ACC112 (cell line): Measurements from ENCODE around the gene PRRC2B.

ENCODE experiments used
- H2AFZ ChIP-seq: fragments of 200-600 bp; sonication (generic); one replicate; pipeline ENCODE4 v1.6.0; 2017; ENCODE audit warnings: antibody characterized with exemption, low read length; ENCODE audit not compliant: unreplicated experiment
- H3K27ac ChIP-seq: fragments of 200-600 bp; sonication (generic); 2 replicates; pipeline ENCODE4 v1.5.1; 2014; ENCODE audit warnings: low read depth, mild to moderate bottlenecking, antibody characterized with exemption, low read length, moderate library complexity
- H3K27me3 ChIP-seq: fragments of 200-600 bp; sonication (generic); 2 replicates; pipeline ENCODE4 v1.6.1; 2014; ENCODE audit warnings: mild to moderate bottlenecking, antibody characterized with exemption, low read length, moderate library complexity, mixed read lengths; ENCODE audit not compliant: insufficient read depth
- H3K36me3 ChIP-seq: fragments of 200-600 bp; sonication (generic); 2 replicates; pipeline ENCODE4 v1.6.1; 2016; ENCODE audit warnings: mild to moderate bottlenecking, antibody characterized with exemption, low read length, moderate library complexity, mixed read lengths; ENCODE audit not compliant: insufficient read depth
- H3K4me1 ChIP-seq: fragments of 200-600 bp; sonication (generic); one replicate; pipeline ENCODE4 v1.6.1; 2016; ENCODE audit warnings: low read length, mixed read lengths; ENCODE audit not compliant: insufficient read depth, unreplicated experiment, control insufficient read depth
- H3K4me3 ChIP-seq: fragments of 200-600 bp; sonication (generic); 2 replicates; pipeline ENCODE4 v1.5.1; 2014; ENCODE audit warnings: mild to moderate bottlenecking, low read depth, low read length
- H3K79me2 ChIP-seq: fragments of 200-600 bp; sonication (generic); one replicate; pipeline ENCODE4 v1.6.0; 2016; ENCODE audit warnings: low read length; ENCODE audit not compliant: control insufficient read depth, unreplicated experiment, insufficient read depth

Gene PRRC2B

GRCh38 chr9:131516930-131517329 lies 123.0 kb downstream of the PRRC2B start:
- no peak overlapping the region for H2AFZ ChIP-seq
- H3K79me2 ChIP-seq: no peaks in the 10 kb centered on the region
- peaks cover 19% of the 10 kb centered on the region; the same call in 1 of the 2 replicates for H3K36me3 ChIP-seq
- H3K4me3 ChIP-seq: no peak overlapping the region
- H3K27ac ChIP-seq: no peak overlapping the region
- H3K4me1 ChIP-seq: no peaks in the 10 kb centered on the region
- H3K27me3 ChIP-seq: no peaks in the 10 kb centered on the region

GRCh38 chr9:131517761-131518190 lies 123.9 kb downstream of the PRRC2B start:
- no peak overlapping the region for H2AFZ ChIP-seq
- H3K36me3 ChIP-seq: peaks cover 19% of the 10 kb centered on the region; the same call in 1 of the 2 replicates
- H3K4me1 ChIP-seq: no peaks in the 10 kb centered on the region
- no peaks in the 10 kb centered on the region for H3K79me2 ChIP-seq
- no peaks in the 10 kb centered on the region for H3K27me3 ChIP-seq
- no peak overlapping the region for H3K4me3 ChIP-seq
- no peak overlapping the region for H3K27ac ChIP-seq

GRCh38 chr9:131518553-131518952 lies 124.7 kb downstream of the PRRC2B start:
- Histone ChIP-seq H3K79me2 (no peaks in the 10 kb centered on the region), H3K4me1 (no peaks in the 10 kb centered on the region), H3K27me3 (no peaks in the 10 kb centered on the region), H3K4me3 (no peak overlapping the region), H3K27ac (no peak overlapping the region), H2AFZ (no peak overlapping the region), H3K36me3 (peaks cover 19% of the 10 kb centered on the region; the same call in 1 of the 2 replicates)

GRCh38 chr9:131520503-131520902 lies 126.6 kb downstream of the PRRC2B start:
- no peaks in the 10 kb centered on the region for H3K79me2 ChIP-seq
- H3K4me1 ChIP-seq: no peaks in the 10 kb centered on the region
- no peak overlapping the region for H2AFZ ChIP-seq
- no peak overlapping the region for H3K27ac ChIP-seq
- peaks cover 17% of the 10 kb centered on the region; the same call in 1 of the 2 replicates for H3K36me3 ChIP-seq
- H3K27me3 ChIP-seq: no peaks in the 10 kb centered on the region
- no peak overlapping the region for H3K4me3 ChIP-seq

GRCh38 chr9:131521203-131521602 lies 127.3 kb downstream of the PRRC2B start:
- Histone ChIP-seq H2AFZ (no peak overlapping the region), H3K4me1 (no peaks in the 10 kb centered on the region), H3K4me3 (no peak overlapping the region), H3K36me3 (peaks cover 16% of the 10 kb centered on the region; the same call in 1 of the 2 replicates), H3K27ac (no peak overlapping the region), H3K27me3 (no peaks in the 10 kb centered on the region), H3K79me2 (no peaks in the 10 kb centered on the region)

- Histone ChIP-seq H3K79me2 (no peaks in the 10 kb centered on the region), H2AFZ (no peak overlapping the region), H3K4me1 (no peaks in the 10 kb centered on the region), H3K27me3 (no peaks in the 10 kb centered on the region), H3K36me3 (peaks cover 12% of the 10 kb centered on the region; the same call in 1 of the 2 replicates), H3K4me3 (no peak overlapping the region), H3K27ac (no peak overlapping the region)
Observed at GRCh38 chr9:131521822-131522221, 127.9 kb downstream of the PRRC2B start.

GRCh38 chr9:131522257-131523085 lies 128.6 kb downstream of the PRRC2B start:
- no peaks in the 10 kb centered on the region for H3K4me1 ChIP-seq
- H3K27ac ChIP-seq: no peak overlapping the region
- no peak overlapping the region for H2AFZ ChIP-seq
- H3K4me3 ChIP-seq: no peak overlapping the region
- H3K36me3 ChIP-seq: peaks cover 11% of the 10 kb centered on the region; the same call in 1 of the 2 replicates
- H3K79me2 ChIP-seq: no peaks in the 10 kb centered on the region
- H3K27me3 ChIP-seq: no peaks in the 10 kb centered on the region

GRCh38 chr9:131523086-131523388 lies 129.2 kb downstream of the PRRC2B start:
- no peaks in the 10 kb centered on the region for H3K4me1 ChIP-seq
- peaks cover 11% of the 10 kb centered on the region; the same call in 1 of the 2 replicates for H3K36me3 ChIP-seq
- no peak overlapping the region for H3K27ac ChIP-seq
- no peaks in the 10 kb centered on the region for H3K79me2 ChIP-seq
- no peaks in the 10 kb centered on the region for H3K27me3 ChIP-seq
- H2AFZ ChIP-seq: no peak overlapping the region
- H3K4me3 ChIP-seq: no peak overlapping the region

GRCh38 chr9:131523451-131524435 lies 129.9 kb downstream of the PRRC2B start:
- Histone ChIP-seq H3K36me3 (peaks cover 6% of the 10 kb centered on the region; the same call in 1 of the 2 replicates), H3K27ac (no peak overlapping the region), H3K79me2 (no peaks in the 10 kb centered on the region), H2AFZ (no peak overlapping the region), H3K27me3 (no peaks in the 10 kb centered on the region), H3K4me3 (no peak overlapping the region), H3K4me1 (no peaks in the 10 kb centered on the region)

GRCh38 chr9:131524665-131525315 lies 130.9 kb downstream of the PRRC2B start:
- Histone ChIP-seq H3K4me1 (no peaks in the 10 kb centered on the region), H3K4me3 (no peak overlapping the region), H2AFZ (no peak overlapping the region), H3K36me3 (peaks cover 5% of the 10 kb centered on the region; the same call in 1 of the 2 replicates), H3K27ac (no peak overlapping the region), H3K27me3 (no peaks in the 10 kb centered on the region), H3K79me2 (peaks cover 1% of the 10 kb centered on the region)
